WTC11 (cell line): Measurements from ENCODE around the gene VAMP2.
A peak's percentile ranks its signal among the peaks of the same experiment; 100 is the strongest.

ENCODE experiments used
- JUN ChIP-seq: sonication (generic); formaldehyde crosslinking; IDR thresholded peaks from 2 replicates; pipeline ENCODE4 v1.8.0; 2023; ENCODE audit warnings: mild to moderate bottlenecking, missing genetic modification reagents
- MXD4 ChIP-seq: fragments of 250-450 bp; sonication (Bioruptor Pico); IDR thresholded peaks from 2 replicates; pipeline ENCODE4 v1.8.0; 2021; ENCODE audit warnings: mild to moderate bottlenecking, moderate library complexity, borderline replicate concordance
- ZNF263 ChIP-seq: sonication (generic); formaldehyde crosslinking; IDR thresholded peaks from 2 replicates; pipeline ENCODE4 v1.8.1; 2022; ENCODE audit warnings: low read depth, mild to moderate bottlenecking, moderate library complexity, missing genetic modification reagents
- TF ChIP-seq, protein P1 (sequence below): fragments of 200-600 bp; IDR thresholded peaks from 2 replicates; pipeline ENCODE4 v1.8.0; 2022; ENCODE audit warnings: antibody characterized with exemption
- TF ChIP-seq, protein P2 (sequence below): sonication (generic); formaldehyde crosslinking; IDR thresholded peaks from 2 replicates; pipeline ENCODE4 v1.8.1; 2022; ENCODE audit warnings: mild to moderate bottlenecking, missing genetic modification reagents, moderate library complexity, borderline replicate concordance
- TF ChIP-seq, protein P3 (sequence below): sonication (generic); formaldehyde crosslinking; IDR thresholded peaks from 2 replicates; pipeline ENCODE4 v1.8.1; 2023; ENCODE audit warnings: mild to moderate bottlenecking, missing genetic modification reagents, moderate library complexity

DNA sequence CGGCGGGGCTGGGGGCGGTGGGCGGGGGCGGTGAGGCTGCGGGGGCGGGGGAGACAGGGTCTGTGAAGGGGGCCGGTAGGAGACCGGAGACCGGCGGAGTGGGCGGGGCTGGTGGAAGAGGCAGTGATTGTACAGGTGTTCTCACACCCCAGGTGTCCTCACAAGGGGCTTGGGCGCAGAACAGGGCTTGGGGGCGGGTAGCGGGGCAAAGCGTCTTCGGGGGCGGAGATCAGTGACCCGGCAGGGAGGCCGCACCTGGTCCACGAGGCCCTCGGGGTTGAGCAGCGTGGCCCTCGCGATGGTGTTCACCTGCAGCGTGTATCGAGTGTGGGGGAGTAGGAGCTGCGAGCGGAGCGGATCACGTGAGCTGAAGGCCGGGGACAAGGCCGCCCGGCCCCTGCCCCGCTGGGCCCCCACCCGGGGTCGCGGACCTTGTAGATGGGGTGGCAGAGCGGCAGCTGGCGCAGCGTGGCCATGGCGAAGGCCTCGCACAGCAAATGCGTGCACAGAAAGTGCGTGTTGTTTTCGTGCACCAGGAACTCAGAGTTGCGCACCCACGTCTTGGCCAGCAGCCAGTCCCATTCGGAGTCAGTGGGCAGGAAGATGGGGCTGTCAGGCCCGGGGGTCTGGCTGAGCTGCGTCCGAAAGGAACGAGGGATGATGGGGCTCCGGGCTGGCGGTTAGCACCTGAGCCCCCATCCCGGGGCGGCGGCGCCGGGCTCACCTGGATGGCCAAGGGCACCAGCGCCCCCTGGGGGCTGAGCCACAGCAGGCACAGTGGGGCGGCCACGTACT, 52.9 kb downstream of the VAMP2 start:
- TF ChIP-seq, protein P1, sequence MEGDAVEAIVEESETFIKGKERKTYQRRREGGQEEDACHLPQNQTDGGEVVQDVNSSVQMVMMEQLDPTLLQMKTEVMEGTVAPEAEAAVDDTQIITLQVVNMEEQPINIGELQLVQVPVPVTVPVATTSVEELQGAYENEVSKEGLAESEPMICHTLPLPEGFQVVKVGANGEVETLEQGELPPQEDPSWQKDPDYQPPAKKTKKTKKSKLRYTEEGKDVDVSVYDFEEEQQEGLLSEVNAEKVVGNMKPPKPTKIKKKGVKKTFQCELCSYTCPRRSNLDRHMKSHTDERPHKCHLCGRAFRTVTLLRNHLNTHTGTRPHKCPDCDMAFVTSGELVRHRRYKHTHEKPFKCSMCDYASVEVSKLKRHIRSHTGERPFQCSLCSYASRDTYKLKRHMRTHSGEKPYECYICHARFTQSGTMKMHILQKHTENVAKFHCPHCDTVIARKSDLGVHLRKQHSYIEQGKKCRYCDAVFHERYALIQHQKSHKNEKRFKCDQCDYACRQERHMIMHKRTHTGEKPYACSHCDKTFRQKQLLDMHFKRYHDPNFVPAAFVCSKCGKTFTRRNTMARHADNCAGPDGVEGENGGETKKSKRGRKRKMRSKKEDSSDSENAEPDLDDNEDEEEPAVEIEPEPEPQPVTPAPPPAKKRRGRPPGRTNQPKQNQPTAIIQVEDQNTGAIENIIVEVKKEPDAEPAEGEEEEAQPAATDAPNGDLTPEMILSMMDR = peak; percentile 85
- no peak for TF ChIP-seq JUN (CRISPR knock-in tag)
- TF ChIP-seq, protein P2, sequence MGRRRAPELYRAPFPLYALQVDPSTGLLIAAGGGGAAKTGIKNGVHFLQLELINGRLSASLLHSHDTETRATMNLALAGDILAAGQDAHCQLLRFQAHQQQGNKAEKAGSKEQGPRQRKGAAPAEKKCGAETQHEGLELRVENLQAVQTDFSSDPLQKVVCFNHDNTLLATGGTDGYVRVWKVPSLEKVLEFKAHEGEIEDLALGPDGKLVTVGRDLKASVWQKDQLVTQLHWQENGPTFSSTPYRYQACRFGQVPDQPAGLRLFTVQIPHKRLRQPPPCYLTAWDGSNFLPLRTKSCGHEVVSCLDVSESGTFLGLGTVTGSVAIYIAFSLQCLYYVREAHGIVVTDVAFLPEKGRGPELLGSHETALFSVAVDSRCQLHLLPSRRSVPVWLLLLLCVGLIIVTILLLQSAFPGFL (CRISPR knock-in tag) = no peak
- no peak for TF ChIP-seq MXD4
- TF ChIP-seq, protein P3, sequence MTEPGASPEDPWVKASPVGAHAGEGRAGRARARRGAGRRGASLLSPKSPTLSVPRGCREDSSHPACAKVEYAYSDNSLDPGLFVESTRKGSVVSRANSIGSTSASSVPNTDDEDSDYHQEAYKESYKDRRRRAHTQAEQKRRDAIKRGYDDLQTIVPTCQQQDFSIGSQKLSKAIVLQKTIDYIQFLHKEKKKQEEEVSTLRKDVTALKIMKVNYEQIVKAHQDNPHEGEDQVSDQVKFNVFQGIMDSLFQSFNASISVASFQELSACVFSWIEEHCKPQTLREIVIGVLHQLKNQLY (CRISPR knock-in tag) = no peak
- TF ChIP-seq ZNF263 (CRISPR knock-in tag) = no peak
